ENCODE data around the gene CCT6B.
"Not testable (repeated sequence)": the region's sequence is repeated elsewhere in the genome, so short reads cannot be mapped to it uniquely, and the experiment has no call there.

CCT6B gene, protein sequence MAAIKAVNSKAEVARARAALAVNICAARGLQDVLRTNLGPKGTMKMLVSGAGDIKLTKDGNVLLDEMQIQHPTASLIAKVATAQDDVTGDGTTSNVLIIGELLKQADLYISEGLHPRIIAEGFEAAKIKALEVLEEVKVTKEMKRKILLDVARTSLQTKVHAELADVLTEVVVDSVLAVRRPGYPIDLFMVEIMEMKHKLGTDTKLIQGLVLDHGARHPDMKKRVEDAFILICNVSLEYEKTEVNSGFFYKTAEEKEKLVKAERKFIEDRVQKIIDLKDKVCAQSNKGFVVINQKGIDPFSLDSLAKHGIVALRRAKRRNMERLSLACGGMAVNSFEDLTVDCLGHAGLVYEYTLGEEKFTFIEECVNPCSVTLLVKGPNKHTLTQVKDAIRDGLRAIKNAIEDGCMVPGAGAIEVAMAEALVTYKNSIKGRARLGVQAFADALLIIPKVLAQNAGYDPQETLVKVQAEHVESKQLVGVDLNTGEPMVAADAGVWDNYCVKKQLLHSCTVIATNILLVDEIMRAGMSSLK

GRCh38 chr17:34961093-34961911, at the start of gene CCT6B, which contains the start of gene ZNF830:
TSS of gene CCT6B (minus strand) at chr17:34961460. CDS start at chr17:34961393, 67 bp downstream.
TSS of gene ZNF830 (plus strand) at chr17:34961540. CDS start at chr17:34961567, 27 bp downstream.
- DNase-seq, result peak; percentile 95

- no peak for DNase-seq
Measured at GRCh38 chr17:35010093-35010492, 48.8 kb upstream of the CCT6B start.

GRCh38 chr17:35006961-35007360, 45.7 kb upstream of the CCT6B start:
- DNase-seq, result no peak

DNA sequence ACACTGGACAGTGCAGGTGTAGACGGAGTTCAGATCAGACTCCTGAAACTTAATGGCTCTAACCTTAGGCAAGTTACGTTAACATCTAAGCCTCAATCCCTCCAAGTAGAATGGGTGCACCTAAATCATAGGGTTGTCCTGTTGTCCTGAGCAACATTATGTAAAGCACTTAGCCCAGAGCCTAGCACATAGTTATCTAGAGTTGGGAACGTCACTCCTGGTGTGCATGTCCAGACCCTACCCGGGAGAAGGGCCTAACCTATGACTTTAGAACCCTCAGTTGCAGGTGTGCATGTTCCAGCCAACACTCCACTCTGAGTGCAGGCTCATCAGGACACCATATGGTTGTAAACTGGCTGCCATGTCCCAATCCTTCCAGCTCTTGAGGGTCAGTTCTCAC, 45.1 kb upstream of the CCT6B start:
- no peak for DNase-seq

GRCh38 chr17:35003778-35004177, 42.5 kb upstream of the CCT6B start:
- DNase-seq, result no peak

GRCh38 chr17:35002876-35003551, 41.8 kb upstream of the CCT6B start:
- no peak for DNase-seq

GRCh38 chr17:35001549-35001948, 40.3 kb upstream of the CCT6B start:
- no peak for DNase-seq

DNA sequence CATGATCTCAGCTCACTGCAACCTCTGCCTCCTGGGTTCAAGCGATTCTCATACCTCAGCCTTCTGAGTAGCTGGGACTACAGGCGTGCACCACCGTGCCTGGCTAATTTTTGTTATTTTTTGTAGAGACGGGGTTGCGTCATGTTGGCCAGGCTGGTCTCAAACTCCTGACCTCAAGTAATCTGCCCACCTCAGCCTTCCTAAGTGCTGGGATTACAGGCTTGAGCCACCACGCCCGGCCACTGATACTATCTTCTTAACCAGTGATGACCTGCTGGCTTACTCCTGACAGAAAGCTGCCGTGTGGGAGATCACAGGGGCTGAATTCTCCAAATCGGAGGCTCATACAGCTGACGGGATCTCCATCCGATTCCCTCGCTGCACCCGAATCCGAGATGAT, 39.7 kb upstream of the CCT6B start:
- DNase-seq, result not testable (repeated sequence)

- no peak for DNase-seq
Measured at GRCh38 chr17:34999456-34999855, 38.2 kb upstream of the CCT6B start.

DNA sequence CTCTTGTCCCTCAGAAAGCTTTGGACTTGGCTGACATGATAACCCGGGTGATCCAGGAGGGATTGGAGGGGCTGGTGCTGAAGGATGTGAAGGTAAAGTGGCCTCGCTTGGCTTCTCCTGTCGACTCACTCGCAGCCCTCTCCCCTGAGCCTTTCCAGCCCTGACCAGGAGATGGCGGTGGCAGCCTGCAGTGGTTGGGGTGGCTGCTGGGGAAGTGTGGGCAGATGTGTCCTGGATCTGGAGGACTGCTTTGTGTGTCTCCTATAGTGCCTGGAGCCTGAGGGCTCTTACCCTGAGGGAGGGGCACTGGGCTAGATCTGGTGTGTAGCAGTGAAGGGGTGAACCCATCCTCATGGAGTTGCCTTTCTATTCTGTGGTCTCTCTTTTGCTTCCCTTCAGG, 36.9 kb upstream of the CCT6B start:
- DNase-seq, result peak; percentile 68

- DNase-seq, result peak; percentile 23
Measured at GRCh38 chr17:34997355-34997862, 36.1 kb upstream of the CCT6B start.

DNA sequence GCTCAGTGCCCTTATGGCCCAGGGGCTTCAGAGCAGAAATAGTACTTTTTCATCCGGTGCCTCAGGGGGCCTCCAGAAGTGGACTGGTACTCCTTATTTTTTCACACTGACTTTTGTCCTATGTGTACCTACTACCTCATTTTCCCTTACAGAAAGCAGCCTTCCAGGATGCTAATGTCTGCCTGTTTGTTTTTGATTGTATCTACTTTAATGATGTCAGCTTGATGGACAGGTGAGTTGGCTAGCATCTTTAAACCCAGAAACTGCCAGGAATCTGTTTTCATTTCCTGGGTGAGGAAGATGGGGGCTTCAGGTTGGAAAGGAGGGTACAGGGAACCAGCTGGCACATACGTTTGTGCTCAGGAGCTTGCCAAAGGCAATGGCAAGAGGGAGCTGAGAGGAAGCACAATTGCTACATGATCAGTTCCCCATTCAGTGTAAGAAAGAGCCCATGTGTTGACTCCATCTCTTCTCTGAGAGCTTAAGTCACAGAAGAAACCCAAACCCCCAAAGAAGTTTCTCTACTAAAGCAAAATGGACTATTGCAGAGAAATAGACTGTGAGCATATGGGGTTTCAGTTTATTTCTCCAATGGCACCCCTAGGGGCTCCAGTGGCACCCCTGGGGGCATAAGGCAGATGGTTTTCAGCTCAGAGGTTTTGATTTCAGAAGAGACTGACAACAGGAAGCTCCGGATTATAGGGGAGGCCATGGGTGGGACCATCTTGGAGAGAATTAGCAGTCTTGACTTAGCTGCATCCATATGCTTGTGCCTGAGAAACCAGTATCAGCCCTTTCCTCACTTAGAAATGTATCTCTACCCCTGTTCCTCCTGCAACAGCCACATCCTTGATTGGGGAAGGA, 35.4 kb upstream of the CCT6B start:
- DNase-seq, result no peak

- no peak for DNase-seq
Measured at GRCh38 chr17:34993031-34993430, 31.8 kb upstream of the CCT6B start.

DNA sequence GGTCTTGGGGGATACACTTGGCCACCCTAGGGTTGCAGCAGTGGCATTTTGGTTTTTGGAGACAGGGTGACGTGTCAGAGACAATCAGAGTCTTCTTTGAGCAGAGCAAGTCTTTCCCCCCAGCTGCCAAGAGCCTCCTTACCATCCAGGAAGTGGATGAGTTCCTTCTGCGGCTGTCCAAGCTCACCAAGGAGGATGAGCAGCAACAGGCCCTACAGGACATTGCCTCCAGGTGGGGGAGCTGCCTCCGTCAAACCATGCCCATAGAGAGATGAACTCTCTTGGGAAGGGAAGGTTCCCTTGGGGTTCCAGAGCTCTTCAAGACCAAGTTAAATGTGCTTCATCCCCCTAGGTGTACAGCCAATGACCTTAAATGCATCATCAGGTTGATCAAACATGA, 30.3 kb upstream of the CCT6B start:
- DNase-seq, result peak; percentile 57

GRCh38 chr17:34990921-34991365, 29.7 kb upstream of the CCT6B start:
- DNase-seq, result peak; percentile 94

DNA sequence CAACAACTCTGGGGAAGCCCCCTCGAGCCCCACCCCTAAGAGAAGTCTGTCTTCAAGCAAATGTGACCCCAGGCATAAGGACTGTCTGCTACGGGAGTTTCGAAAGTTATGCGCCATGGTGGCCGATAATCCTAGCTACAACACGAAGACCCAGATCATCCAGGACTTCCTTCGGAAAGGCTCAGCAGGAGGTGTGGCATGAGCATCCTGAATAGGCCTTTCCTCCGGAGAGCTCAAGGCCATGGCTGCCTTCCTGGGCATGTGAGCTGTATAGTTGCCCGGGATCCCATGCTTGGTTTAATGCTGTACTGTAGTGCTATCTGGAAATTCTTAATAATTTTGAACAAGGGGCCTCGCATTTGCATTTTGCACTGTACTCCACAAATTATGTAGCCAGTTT, 28.2 kb upstream of the CCT6B start:
- DNase-seq, result no peak

DNA sequence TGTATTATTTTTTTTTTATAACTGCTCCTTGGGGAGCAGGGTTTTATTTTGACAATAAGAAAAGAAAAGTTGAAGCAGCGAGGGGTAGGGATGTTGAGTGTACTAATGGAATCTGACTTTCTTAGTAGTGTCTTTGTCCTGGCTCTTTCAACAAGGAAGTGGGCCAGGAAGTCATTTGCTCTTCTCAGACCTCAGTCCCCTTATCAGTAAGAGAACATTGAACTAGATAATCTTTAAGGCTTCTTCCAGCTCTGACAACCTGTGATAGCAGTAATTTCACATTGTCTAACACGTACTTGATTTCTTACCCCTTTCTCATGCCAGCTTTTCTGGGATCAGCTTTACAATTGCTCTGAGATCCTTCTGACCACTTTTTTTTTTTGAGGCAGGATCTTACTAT, 27.4 kb upstream of the CCT6B start:
- no peak for DNase-seq

DNA sequence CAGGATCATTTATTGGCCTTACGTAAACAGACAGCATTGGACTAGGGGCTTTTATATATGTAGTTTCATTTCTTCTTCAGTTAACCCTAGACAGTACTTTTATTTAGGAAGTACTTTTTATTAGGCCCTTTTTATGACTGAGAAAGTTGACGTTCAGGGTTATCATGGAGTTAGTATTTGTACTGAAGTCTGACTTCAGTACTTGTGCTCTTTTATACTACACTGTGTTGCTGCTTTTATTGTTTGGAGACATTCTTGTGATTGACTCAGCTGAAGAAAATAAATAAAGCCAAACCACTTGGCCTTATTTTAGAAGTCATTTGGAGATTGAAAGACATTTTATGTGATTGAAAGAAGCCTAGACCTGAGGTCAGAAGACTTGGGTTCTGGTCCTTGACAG, 26.0 kb upstream of the CCT6B start:
- no peak for DNase-seq

DNA sequence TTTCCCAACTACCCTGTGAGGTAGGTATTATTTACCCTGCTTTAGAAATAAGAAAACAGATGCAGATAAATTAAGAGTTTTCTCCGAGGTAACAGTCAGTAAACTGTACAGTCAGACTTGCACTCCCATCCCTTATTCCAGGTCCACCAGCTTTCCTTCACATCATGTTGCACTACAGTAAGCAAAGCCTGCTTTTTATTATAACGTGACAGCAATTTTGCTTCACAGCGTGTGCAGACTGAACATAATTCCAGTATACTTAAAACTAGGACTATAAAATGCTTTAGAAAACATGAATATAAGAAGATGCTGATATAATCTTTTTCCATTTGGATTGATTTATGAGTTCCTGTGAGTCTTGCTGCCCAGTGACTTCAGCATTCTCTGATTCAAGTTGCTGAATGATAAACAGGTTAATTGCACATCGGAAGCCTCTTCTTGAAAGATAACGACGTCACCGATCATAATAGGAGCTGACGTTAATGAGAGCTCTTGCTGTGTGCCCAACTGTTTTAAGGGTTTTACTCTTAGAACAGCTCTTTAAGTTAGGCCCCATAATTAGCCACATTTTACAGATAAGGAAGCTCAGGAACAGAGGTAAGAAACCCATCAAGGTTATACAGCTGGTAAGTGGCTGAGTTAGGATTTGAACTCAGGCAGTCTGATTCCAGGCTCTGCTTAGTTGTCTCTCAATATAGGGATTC, 20.4 kb upstream of the CCT6B start:
- DNase-seq, result no peak

GRCh38 chr17:34980681-34981537, 19.6 kb upstream of the CCT6B start:
- peak; percentile 90 for DNase-seq

All from RPMI8226 (cell line).